Neuronal stem cell (in vitro differentiated cells): ENCODE measurements around the gene PARD3.

ENCODE experiments used
- DNase-seq: peaks from one replicate; pipeline ENCODE4 v3.0.0-alpha.2; 2013; ENCODE audit warnings: low spot score
- H2AFZ ChIP-seq: one replicate; pipeline ENCODE4 v1.6.1; 2013; ENCODE audit warnings: mild to moderate bottlenecking, low read length, inconsistent platforms
- H2AK5ac ChIP-seq: 2 replicates; pipeline ENCODE4 v1.6.1; 2013; ENCODE audit warnings: low read depth, mild to moderate bottlenecking, inconsistent platforms, low read length, moderate library complexity, mixed read lengths
- H2BK120ac ChIP-seq: 2 replicates; pipeline ENCODE4 v1.6.1; 2013; ENCODE audit warnings: low read depth, mild to moderate bottlenecking, inconsistent platforms, low read length, moderate library complexity, mixed read lengths
- H2BK12ac ChIP-seq: one replicate; pipeline ENCODE4 v1.6.1; 2013; ENCODE audit warnings: low read length, inconsistent platforms
- H2BK15ac ChIP-seq: 2 replicates; pipeline ENCODE4 v1.6.1; 2013; ENCODE audit warnings: mild to moderate bottlenecking, low read length, inconsistent platforms, mixed read lengths
- H2BK5ac ChIP-seq: one replicate; pipeline ENCODE4 v1.6.1; 2013; ENCODE audit warnings: inconsistent platforms, mild to moderate bottlenecking, low read length, moderate library complexity
- H3K14ac ChIP-seq: one replicate; pipeline ENCODE4 v1.6.1; 2013; ENCODE audit warnings: low read length, inconsistent platforms
- H3K18ac ChIP-seq: 2 replicates; pipeline ENCODE4 v1.6.1; 2013; ENCODE audit warnings: low read length, inconsistent platforms
- H3K23ac ChIP-seq: 2 replicates; pipeline ENCODE4 v1.6.1; 2013; ENCODE audit warnings: low read depth, mild to moderate bottlenecking, mixed read lengths, low read length, inconsistent platforms; ENCODE audit not compliant: poor library complexity
- H3K27ac ChIP-seq: replicated peaks from 3 replicates; pipeline ENCODE4 v1.5.1; 2013; ENCODE audit warnings: low read length, inconsistent platforms
- H3K27me3 ChIP-seq, 3 experiments: 2 replicates each; pipeline ENCODE4 v1.6.1; 2013; ENCODE audit warnings: low read length in 3 of 3, mild to moderate bottlenecking in 2 of 3, inconsistent platforms in 1 of 3, low read depth in 1 of 3, mixed read lengths in 1 of 3, moderate library complexity in 1 of 3; ENCODE audit not compliant: control insufficient read depth in 3 of 3, insufficient read depth in 3 of 3
- H3K36me3 ChIP-seq, 2 donors: replicated peaks in 1 of 2; 2 replicates each; pipeline ENCODE4 v1.6.1; 2013; ENCODE audit warnings: low read length in 2 of 2; ENCODE audit not compliant: control insufficient read depth in 2 of 2, insufficient read depth in 2 of 2
- H3K4ac ChIP-seq: 2 replicates; pipeline ENCODE4 v1.6.1; 2013; ENCODE audit warnings: inconsistent platforms, mild to moderate bottlenecking, low read length, moderate library complexity
- H3K4me1 ChIP-seq, 2 donors: 1 replicate in 1 of 2; 2 replicates in 1 of 2; pipeline ENCODE4 v1.6.1; 2013; ENCODE audit warnings: low read length in 2 of 2, low read depth in 1 of 2; ENCODE audit not compliant: control insufficient read depth in 2 of 2, insufficient read depth in 1 of 2
- H3K4me2 ChIP-seq: one replicate; pipeline ENCODE4 v1.6.1; 2013; ENCODE audit warnings: mild to moderate bottlenecking, low read length, inconsistent platforms; ENCODE audit not compliant: insufficient read depth, poor library complexity, severe bottlenecking
- H3K4me3 ChIP-seq, 2 donors: 2 replicates each; pipeline ENCODE4 v1.5.1; 2013; ENCODE audit warnings: low read length in 2 of 2, mild to moderate bottlenecking in 2 of 2, inconsistent platforms in 1 of 2, moderate library complexity in 1 of 2
- H3K79me1 ChIP-seq: one replicate; pipeline ENCODE4 v1.6.1; 2013; ENCODE audit warnings: low read depth, mild to moderate bottlenecking, inconsistent platforms, low read length, moderate library complexity
- H3K9ac ChIP-seq: one replicate; pipeline ENCODE4 v1.6.1; 2013; ENCODE audit warnings: mild to moderate bottlenecking, low read depth, low read length, inconsistent platforms; ENCODE audit not compliant: poor library complexity
- H3K9me3 ChIP-seq, 2 donors: replicated peaks in 1 of 2; 2 replicates each; pipeline versions ENCODE3 to v1.6.1; 2013; ENCODE audit warnings: low read length in 2 of 2, mild to moderate bottlenecking in 2 of 2, inconsistent platforms in 1 of 2, low read depth in 1 of 2, mixed read lengths in 1 of 2, moderate library complexity in 1 of 2; ENCODE audit not compliant: control insufficient read depth in 2 of 2, insufficient read depth in 1 of 2
- H4K8ac ChIP-seq: one replicate; pipeline ENCODE4 v1.6.1; 2013; ENCODE audit warnings: low read depth, mild to moderate bottlenecking, inconsistent platforms, low read length, moderate library complexity
- H4K91ac ChIP-seq: one replicate; pipeline ENCODE4 v1.6.1; 2013; ENCODE audit warnings: low read length, low read depth, mild to moderate bottlenecking, inconsistent platforms; ENCODE audit not compliant: poor library complexity
- WGBS, 2 donors: extraction: QIAGEN DNeasy Blood & Tissue Kit; methylation state at CpG; one replicate each; pipeline ENCODE4 v1.1.7; 2013; ENCODE audit warnings: missing lambda C conversion rate in 2 of 2, mixed read lengths in 1 of 2; ENCODE audit not compliant: insufficient read length in 2 of 2, insufficient replicate concordance in 1 of 2; ENCODE audit errors: extremely low coverage in 2 of 2; 5-methylcytosine and 5-hydroxymethylcytosine counted together

PARD3 gene

GRCh38 chr10:34492081-34492480 is 323.0 kb downstream of the PARD3 start:
- no peak overlapping the region for H3K18ac ChIP-seq
- H2BK15ac ChIP-seq, result no peak overlapping the region
- no peak overlapping the region for H3K27ac ChIP-seq
- H2BK5ac ChIP-seq, result no peak overlapping the region
- H3K4me2 ChIP-seq, result no peak overlapping the region
- peaks cover 6 to 11% of the 10 kb centered on the region in 2 donors for H3K4me1 ChIP-seq
- H3K14ac ChIP-seq, result no peak overlapping the region
- H4K91ac ChIP-seq, result no peak overlapping the region
- peaks cover 3% of the 10 kb centered on the region for H3K79me1 ChIP-seq
- no peak overlapping the region for H4K8ac ChIP-seq
- no peaks in the 10 kb centered on the region for H3K27me3 ChIP-seq
- no peak overlapping the region for H3K4ac ChIP-seq
- no peak for DNase-seq
- no peak overlapping the region for H3K4me3 ChIP-seq
- WGBS, 2 donors, result no CpG with 5 or more reads among the region's 7 CpGs
- no peak overlapping the region for H2AK5ac ChIP-seq
- no peak overlapping the region for H3K23ac ChIP-seq
- H2BK12ac ChIP-seq, result no peak overlapping the region
- H3K36me3 ChIP-seq, result no peaks in the 10 kb centered on the region
- no peak overlapping the region for H2BK120ac ChIP-seq
- no peak overlapping the region for H3K9ac ChIP-seq
- no peak overlapping the region for H2AFZ ChIP-seq
- no peaks in the 10 kb centered on the region for H3K9me3 ChIP-seq

- H3K4me2 ChIP-seq, result no peak overlapping the region
- peaks cover 3% of the 10 kb centered on the region for H3K79me1 ChIP-seq
- H4K8ac ChIP-seq, result no peak overlapping the region
- no peak overlapping the region for H3K14ac ChIP-seq
- H2BK15ac ChIP-seq, result no peak overlapping the region
- H3K9me3 ChIP-seq, result no peaks in the 10 kb centered on the region
- no peak overlapping the region for H2AK5ac ChIP-seq
- H2BK5ac ChIP-seq, result no peak overlapping the region
- no peak overlapping the region for H3K27ac ChIP-seq
- no peak overlapping the region for H4K91ac ChIP-seq
- no peaks in the 10 kb centered on the region for H3K27me3 ChIP-seq
- no CpG with 5 or more reads among the region's 3 CpGs for WGBS, 2 donors
- H2BK120ac ChIP-seq, result no peak overlapping the region
- H3K23ac ChIP-seq, result no peak overlapping the region
- H2AFZ ChIP-seq, result no peak overlapping the region
- H3K18ac ChIP-seq, result no peak overlapping the region
- H3K4me1 ChIP-seq, result peaks cover 6 to 11% of the 10 kb centered on the region in 2 donors
- H2BK12ac ChIP-seq, result no peak overlapping the region
- DNase-seq, result no peak
- no peak overlapping the region for H3K9ac ChIP-seq
- H3K36me3 ChIP-seq, result no peaks in the 10 kb centered on the region
- no peak overlapping the region for H3K4me3 ChIP-seq
- no peak overlapping the region for H3K4ac ChIP-seq
Observed at GRCh38 chr10:34491678-34492077, 323.4 kb downstream of the PARD3 start.

- Histone ChIP-seq H3K36me3 (no peaks in the 10 kb centered on the region), H3K23ac (no peak overlapping the region), H2BK12ac (no peak overlapping the region), H4K91ac (no peak overlapping the region), H3K4ac (no peak overlapping the region), H3K4me1 (peaks cover 6 to 11% of the 10 kb centered on the region in 2 donors), H3K4me3 (no peak overlapping the region), H3K79me1 (peaks cover 3% of the 10 kb centered on the region), H2BK5ac (no peak overlapping the region), H2BK120ac (no peak overlapping the region), H2AK5ac (no peak overlapping the region), H3K18ac (no peak overlapping the region), H2BK15ac (no peak overlapping the region), H3K27ac (no peak overlapping the region), H3K4me2 (no peak overlapping the region), H3K27me3 (no peaks in the 10 kb centered on the region), H3K9me3 (no peaks in the 10 kb centered on the region), H4K8ac (no peak overlapping the region), H3K14ac (no peak overlapping the region), H2AFZ (no peak overlapping the region), H3K9ac (no peak overlapping the region)
- no peak for DNase-seq
- no CpG with 5 or more reads among the region's 7 CpGs for WGBS, 2 donors
Observed at GRCh38 chr10:34489973-34490745, 324.9 kb downstream of the PARD3 start.

DNA sequence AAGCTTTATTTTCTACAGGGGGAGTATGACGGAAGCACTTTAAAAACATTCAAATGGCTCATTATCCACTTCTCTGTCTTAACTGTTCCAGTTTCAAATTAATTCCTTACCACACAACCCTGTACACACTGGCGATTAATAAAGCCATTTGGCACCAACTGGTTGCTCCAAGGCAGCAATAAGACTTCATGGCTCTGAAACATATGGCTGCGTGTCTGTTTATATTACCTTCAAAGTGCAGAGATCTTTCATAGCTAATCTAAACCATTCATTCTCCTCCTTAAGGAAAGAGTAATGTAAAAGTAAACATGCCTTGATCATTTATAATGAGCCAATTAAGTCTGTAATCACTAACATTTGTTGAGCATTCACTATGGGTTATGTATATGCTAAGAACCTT is 325.7 kb downstream of the PARD3 start:
- no peak overlapping the region for H3K4ac ChIP-seq
- H2BK120ac ChIP-seq, result no peak overlapping the region
- peaks cover 6 to 11% of the 10 kb centered on the region in 2 donors for H3K4me1 ChIP-seq
- no peak overlapping the region for H3K14ac ChIP-seq
- H3K36me3 ChIP-seq, result no peaks in the 10 kb centered on the region
- H2BK15ac ChIP-seq, result no peak overlapping the region
- H3K23ac ChIP-seq, result no peak overlapping the region
- H3K79me1 ChIP-seq, result peaks cover 3% of the 10 kb centered on the region
- H4K8ac ChIP-seq, result no peak overlapping the region
- H3K9me3 ChIP-seq, result no peaks in the 10 kb centered on the region
- H2BK5ac ChIP-seq, result no peak overlapping the region
- H3K9ac ChIP-seq, result no peak overlapping the region
- WGBS, 2 donors, result no CpG with 5 or more reads among the region's 3 CpGs
- no peak overlapping the region for H4K91ac ChIP-seq
- no peaks in the 10 kb centered on the region for H3K27me3 ChIP-seq
- no peak overlapping the region for H2AFZ ChIP-seq
- H3K27ac ChIP-seq, result no peak overlapping the region
- no peak overlapping the region for H3K4me2 ChIP-seq
- DNase-seq, result no peak
- H3K18ac ChIP-seq, result no peak overlapping the region
- H2AK5ac ChIP-seq, result no peak overlapping the region
- H3K4me3 ChIP-seq, result no peak overlapping the region
- no peak overlapping the region for H2BK12ac ChIP-seq
